Mucosa of gallbladder (tissue), 1 donor: ENCODE data around the gene HDDC2. TPM values are rescaled to one million over a fixed set of nuclear protein-coding genes. Genes with fewer than 3 reads are reported as not detected.

Source experiments
- DNase-seq: peaks from one replicate; pipeline ENCODE4 v3.0.0-alpha.2; 2020; ENCODE audit warnings: low spot score
- total RNA-seq: library from RNA; stranded (reverse); gene quantifications from one replicate; pipeline ENCODE4 v1.2.1, GENCODE V29; 2021
- donor health status: DM: no; HTN: no; CAD: no.

Gene HDDC2
- total RNA-seq, 1 donor from 2014 or later, result 47.2 TPM

DNA sequence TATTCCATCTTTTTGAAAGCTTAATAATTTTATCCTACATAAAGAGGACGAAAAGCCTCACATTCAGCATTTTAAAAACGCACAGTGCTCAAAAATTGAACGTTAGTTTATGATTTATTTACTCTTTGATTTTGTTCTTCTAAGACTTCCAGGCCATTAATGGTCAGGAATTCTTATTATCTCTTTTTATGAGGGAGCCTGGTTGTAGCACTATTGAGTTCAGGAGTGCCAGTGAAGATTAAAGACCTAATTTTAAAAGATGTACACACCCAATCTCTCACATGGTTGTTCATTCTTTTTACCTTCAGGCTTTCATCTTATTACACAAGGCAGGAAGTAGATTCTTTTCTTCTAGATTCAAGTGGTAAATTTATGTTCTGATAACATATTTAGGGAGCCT is 68.6 kb downstream of the HDDC2 start:
- DNase-seq, result no peak

DNA sequence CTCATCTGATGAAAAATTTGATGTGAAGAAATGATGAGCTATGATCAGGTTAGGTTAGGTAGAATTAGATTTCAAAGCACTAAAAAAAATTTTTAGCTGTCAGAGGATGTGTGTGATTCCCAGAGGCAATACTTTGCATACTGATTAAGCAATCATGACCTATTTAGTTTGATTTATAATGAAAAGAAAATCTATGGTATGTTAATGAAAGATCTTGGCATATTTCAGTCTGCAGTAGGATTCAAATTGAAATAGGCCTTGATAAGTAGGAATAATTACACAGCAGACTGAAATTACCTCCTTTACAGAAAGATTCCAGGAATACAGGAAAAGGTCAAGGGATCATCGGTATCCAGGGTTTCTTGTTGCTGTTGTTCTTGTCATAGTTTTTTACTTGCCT is 69.3 kb downstream of the HDDC2 start:
- no peak for DNase-seq

DNA sequence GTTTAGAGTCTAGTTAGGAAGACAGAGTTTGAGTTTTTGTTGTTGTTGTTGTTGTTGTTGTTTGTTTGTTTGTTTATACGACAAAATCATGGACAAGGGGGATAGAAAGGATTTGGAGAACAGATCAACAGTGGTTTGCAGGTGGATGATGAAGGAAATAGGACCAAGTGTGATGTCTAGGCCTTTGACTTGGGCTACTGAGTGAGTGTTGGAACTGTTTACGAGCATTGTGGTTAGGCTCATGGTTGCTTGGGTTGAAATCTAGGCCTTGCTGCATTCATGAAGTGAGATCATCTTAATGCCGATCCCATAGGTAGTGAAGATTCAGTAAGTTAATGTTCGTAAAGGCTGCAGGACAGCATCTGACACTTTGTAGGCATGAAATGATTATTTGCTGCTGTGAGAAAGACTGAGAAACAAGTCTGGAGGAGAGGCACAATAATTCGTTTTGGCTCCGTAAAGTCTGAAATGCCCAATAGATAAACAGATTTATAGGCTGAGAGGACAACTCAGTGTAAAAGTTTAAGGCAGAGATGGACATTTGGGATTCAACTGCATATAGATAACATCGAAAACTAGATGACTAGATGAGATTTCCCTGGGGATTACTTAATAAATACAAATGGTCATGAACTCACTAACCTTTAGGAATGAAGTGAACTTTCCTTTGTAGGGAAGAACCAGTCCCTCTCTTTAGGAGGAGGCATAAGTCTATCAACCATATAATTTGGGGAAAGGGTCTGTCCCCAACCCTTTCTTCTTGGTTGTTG is 70.0 kb downstream of the HDDC2 start:
- DNase-seq, result no peak

DNA sequence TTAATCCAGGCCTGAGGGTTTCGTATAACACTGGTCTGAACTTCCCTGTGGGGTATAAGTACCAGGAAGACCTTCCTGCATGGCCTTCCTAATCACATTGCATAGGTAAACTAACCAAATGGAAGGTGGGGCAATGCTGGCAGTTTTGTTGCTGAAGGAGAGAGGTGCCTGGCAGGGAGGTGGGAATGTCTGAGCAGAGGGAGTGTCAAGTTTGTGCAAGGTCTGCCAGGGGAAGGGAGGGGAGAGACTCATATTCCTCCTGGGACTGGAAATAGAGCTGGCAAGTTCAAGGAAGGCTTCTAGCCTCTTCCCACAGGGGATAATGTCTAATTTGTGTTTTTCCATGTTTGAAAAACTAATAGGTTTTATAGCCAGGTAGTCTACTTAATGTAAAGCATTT is 70.6 kb downstream of the HDDC2 start:
- DNase-seq, result no peak

DNA sequence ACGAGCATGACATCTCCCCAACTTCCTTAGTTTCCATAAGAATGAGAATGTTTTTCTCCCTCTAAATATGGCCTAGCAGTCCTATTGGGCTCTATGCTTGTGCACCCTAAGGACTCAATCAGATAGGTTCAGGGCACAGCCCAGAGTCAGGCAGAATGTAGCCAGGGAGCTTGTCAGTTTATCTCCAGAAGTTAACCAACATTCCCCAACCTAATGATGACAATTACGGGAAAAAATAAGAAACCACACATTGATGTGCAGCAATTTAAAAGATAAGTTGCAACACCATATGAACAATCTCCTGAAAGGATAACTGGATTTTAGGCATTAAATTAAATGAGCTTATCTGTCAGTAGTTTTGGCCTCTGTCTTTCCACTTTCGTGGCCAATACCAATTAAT is 71.1 kb downstream of the HDDC2 start:
- no peak for DNase-seq

- DNase-seq, result no peak
Observed at GRCh38 chr6:125228981-125229479, 72.7 kb downstream of the HDDC2 start.

GRCh38 chr6:125227244-125227643 is 74.5 kb downstream of the HDDC2 start:
- DNase-seq, result no peak

Other genes with a start within 250 kb of the HDDC2 start
- gene TPD52L1, start 148.2 kb downstream of the HDDC2 start, total RNA-seq, result 71.3 TPM